ENCODE data around the gene FAM221A.

The FAM221A gene

GRCh38 chr7:23687011-23687410 is 7.0 kb downstream of the FAM221A start:
- Histone ChIP-seq H3K27me3 (ENCODE audit: control insufficient read depth, insufficient read depth, low read length) (no peaks in the 10 kb centered on the region), H3K36me3 (ENCODE audit: control insufficient read depth, insufficient read depth, low read length) (no peaks in the 10 kb centered on the region), H3K9me3 (ENCODE audit: control insufficient read depth, low read length) (no peaks in the 10 kb centered on the region), H3K27ac (no peak overlapping the region), H3K4me3 (ENCODE audit: low read depth, low read length) (no peak overlapping the region), H3K9ac (no peak overlapping the region), H3K79me2 (no peaks in the 10 kb centered on the region), H3K4me2 (ENCODE audit: low read length) (no peak overlapping the region), H2AFZ (no peak overlapping the region), H3K4me1 (no peaks in the 10 kb centered on the region)
- TF ChIP-seq, protein P1, sequence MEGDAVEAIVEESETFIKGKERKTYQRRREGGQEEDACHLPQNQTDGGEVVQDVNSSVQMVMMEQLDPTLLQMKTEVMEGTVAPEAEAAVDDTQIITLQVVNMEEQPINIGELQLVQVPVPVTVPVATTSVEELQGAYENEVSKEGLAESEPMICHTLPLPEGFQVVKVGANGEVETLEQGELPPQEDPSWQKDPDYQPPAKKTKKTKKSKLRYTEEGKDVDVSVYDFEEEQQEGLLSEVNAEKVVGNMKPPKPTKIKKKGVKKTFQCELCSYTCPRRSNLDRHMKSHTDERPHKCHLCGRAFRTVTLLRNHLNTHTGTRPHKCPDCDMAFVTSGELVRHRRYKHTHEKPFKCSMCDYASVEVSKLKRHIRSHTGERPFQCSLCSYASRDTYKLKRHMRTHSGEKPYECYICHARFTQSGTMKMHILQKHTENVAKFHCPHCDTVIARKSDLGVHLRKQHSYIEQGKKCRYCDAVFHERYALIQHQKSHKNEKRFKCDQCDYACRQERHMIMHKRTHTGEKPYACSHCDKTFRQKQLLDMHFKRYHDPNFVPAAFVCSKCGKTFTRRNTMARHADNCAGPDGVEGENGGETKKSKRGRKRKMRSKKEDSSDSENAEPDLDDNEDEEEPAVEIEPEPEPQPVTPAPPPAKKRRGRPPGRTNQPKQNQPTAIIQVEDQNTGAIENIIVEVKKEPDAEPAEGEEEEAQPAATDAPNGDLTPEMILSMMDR (IDR thresholded peaks at IDR 0.05): no peak

DNA sequence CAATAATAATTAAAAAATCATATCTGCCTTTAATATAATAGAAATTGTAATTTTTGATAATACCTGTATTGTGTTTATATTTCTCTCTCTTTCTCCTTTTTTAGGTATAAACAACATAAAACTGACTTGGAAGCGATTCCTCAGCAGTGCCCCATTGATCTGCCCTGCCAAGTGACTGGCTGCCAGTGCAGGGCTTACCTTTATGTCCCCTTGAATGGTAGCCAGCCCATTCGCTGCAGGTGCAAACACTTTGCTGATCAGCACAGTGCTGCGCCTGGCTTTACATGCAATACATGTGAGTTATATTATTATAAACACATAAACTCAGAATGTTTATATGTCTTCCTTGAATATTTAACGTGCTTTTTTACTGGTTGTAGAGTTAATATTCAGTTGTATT is 9.2 kb downstream of the FAM221A start:
- Histone ChIP-seq H3K4me3 (ENCODE audit: low read depth, low read length) (no peak overlapping the region), H3K36me3 (ENCODE audit: control insufficient read depth, insufficient read depth, low read length) (no peaks in the 10 kb centered on the region), H3K27ac (no peak overlapping the region), H3K9ac (no peak overlapping the region), H3K79me2 (no peaks in the 10 kb centered on the region), H3K4me1 (no peaks in the 10 kb centered on the region), H3K4me2 (ENCODE audit: low read length) (no peak overlapping the region), H2AFZ (no peak overlapping the region), H3K27me3 (ENCODE audit: control insufficient read depth, insufficient read depth, low read length) (no peaks in the 10 kb centered on the region), H3K9me3 (ENCODE audit: control insufficient read depth, low read length) (no peaks in the 10 kb centered on the region)
- TF ChIP-seq, protein P1 (IDR thresholded peaks at IDR 0.05): no peak

- no peak overlapping the region for H3K4me2 ChIP-seq (ENCODE audit: low read length)
- no peaks in the 10 kb centered on the region for H3K79me2 ChIP-seq
- no peak overlapping the region for H3K27ac ChIP-seq
- H3K27me3 ChIP-seq (ENCODE audit: control insufficient read depth, insufficient read depth, low read length): no peaks in the 10 kb centered on the region
- no peaks in the 10 kb centered on the region for H3K4me1 ChIP-seq
- no peak overlapping the region for H2AFZ ChIP-seq
- H3K4me3 ChIP-seq (ENCODE audit: low read depth, low read length): no peak overlapping the region
- H3K9ac ChIP-seq: no peak overlapping the region
- no peaks in the 10 kb centered on the region for H3K36me3 ChIP-seq (ENCODE audit: control insufficient read depth, insufficient read depth, low read length)
- no peaks in the 10 kb centered on the region for H3K9me3 ChIP-seq (ENCODE audit: control insufficient read depth, low read length)
- TF ChIP-seq, protein P1 (IDR thresholded peaks at IDR 0.05): no peak
These were observed 11.3 kb downstream of the FAM221A start for GRCh38 chr7:23691320-23691719.

DNA sequence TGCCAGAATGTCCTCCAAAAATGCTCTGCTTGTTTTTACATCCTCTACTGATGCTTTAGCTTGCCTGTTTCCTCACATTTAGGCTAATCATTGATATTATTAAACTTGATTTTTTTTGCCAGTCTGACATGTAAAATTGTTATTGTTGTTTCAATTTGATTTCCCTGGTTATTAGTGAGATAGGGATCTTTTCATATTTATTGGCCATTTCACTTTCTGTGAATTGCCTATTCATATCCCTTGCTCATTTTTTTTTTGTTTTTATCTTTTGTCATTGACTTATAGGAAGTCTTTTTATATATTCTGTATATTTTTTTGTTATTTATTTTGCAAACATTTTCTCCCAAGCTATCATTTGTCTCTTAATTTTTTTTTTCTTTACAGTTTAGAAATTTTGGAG is 13.2 kb downstream of the FAM221A start:
- Histone ChIP-seq H3K4me1 (no peaks in the 10 kb centered on the region), H3K27me3 (ENCODE audit: control insufficient read depth, insufficient read depth, low read length) (no peaks in the 10 kb centered on the region), H3K9ac (no peak overlapping the region), H3K79me2 (no peaks in the 10 kb centered on the region), H3K4me2 (ENCODE audit: low read length) (no peak overlapping the region), H2AFZ (no peak overlapping the region), H3K27ac (no peak overlapping the region), H3K9me3 (ENCODE audit: control insufficient read depth, low read length) (no peaks in the 10 kb centered on the region), H3K36me3 (ENCODE audit: control insufficient read depth, insufficient read depth, low read length) (no peaks in the 10 kb centered on the region), H3K4me3 (ENCODE audit: low read depth, low read length) (no peak overlapping the region)
- TF ChIP-seq, protein P1 (IDR thresholded peaks at IDR 0.05): no peak

DNA sequence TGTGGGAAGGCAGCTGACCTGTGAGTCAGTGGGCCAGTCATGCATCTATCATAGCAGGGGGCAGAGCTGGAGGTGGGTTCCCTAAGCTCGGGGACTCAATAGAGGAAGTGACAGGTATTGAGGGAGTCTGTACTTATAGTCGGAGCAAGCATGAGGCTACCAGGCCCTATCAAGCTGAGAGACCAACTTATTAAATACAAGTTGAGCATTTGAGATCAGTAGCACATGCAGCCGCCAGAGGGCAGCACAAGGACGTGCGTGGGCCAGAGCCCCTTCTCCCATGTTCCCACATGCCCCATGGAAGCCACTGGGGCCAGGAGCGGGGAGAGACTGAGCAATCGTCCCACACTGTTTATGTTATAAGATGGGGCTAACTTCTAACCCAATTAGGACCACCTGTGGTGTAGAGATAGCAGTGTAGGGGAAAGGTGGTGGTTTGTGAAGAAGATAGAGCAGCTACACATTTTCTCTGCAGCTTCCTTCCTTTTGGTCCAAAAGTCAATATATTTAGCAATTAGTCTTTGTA is 17.0 kb downstream of the FAM221A start:
- Histone ChIP-seq H3K4me3 (ENCODE audit: low read depth, low read length) (no peak overlapping the region), H3K79me2 (no peaks in the 10 kb centered on the region)

More for the DNA sequence above, 17.0 kb downstream of the FAM221A start:
- Histone ChIP-seq H3K4me2 (ENCODE audit: low read length) (no peak overlapping the region), H3K4me1 (no peaks in the 10 kb centered on the region), H2AFZ (no peak overlapping the region), H3K36me3 (ENCODE audit: control insufficient read depth, insufficient read depth, low read length) (no peaks in the 10 kb centered on the region), H3K27me3 (ENCODE audit: control insufficient read depth, insufficient read depth, low read length) (no peaks in the 10 kb centered on the region), H3K9me3 (ENCODE audit: control insufficient read depth, low read length) (no peaks in the 10 kb centered on the region), H3K9ac (no peak overlapping the region), H3K27ac (no peak overlapping the region)
- TF ChIP-seq, protein P1 (IDR thresholded peaks at IDR 0.05): peak; percentile 58
